ENCODE results near the gene UBE3A. TPM values are rescaled to one million over a fixed set of nuclear protein-coding genes. Genes with fewer than 3 reads are reported as not detected.

The UBE3A gene
- total and polyA plus RNA-seq, 10 donors, result 12.2 to 111 (median 96.4) TPM

DNA sequence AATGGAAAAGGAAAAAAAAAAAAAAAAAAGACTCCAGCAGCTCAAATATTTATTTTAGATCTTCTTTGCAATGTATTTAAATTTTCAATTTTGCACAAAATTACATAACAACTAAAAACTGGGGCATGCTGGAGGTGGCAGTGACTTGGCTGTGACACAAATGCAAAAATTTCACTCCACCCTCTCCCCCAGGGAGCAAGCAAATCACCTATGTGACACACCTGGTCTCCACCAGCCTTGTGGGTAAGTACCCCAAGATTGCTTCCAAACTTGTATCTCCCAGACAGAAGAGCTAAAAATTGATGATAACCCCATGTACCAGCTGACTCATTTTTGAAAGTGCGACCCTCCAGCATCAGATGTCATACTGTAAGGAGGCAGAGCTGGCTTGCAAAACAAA, 32.0 kb downstream of the UBE3A start:
- intact Hi-C loops (cut with DNase I; ENCODE audit: low total_unique reads), result no loop called here
- no peaks in the 10 kb centered on the region for H3K27me3 ChIP-seq (replicated peaks in 1 of 7)
- no peak overlapping the region for H3K4me3 ChIP-seq
- H3K36me3 ChIP-seq, result peaks cover 3 to 47% (median 20%) of the 10 kb centered on the region in 6 donors
- peaks cover 0 to 12% (median 8%) of the 10 kb centered on the region in 8 donors for H3K9me3 ChIP-seq
- DNase-seq, result no peak
- WGBS, 5 donors, result 67 to 81% (median 70%) methylated on average over 1 of the region's 1 CpG
- TF ChIP-seq POLR2AphosphoS5 (IDR thresholded peaks at IDR 0.05) (no peak), POLR2A (IDR thresholded peaks at IDR 0.05) (no peak)
- TF ChIP-seq, protein P1, sequence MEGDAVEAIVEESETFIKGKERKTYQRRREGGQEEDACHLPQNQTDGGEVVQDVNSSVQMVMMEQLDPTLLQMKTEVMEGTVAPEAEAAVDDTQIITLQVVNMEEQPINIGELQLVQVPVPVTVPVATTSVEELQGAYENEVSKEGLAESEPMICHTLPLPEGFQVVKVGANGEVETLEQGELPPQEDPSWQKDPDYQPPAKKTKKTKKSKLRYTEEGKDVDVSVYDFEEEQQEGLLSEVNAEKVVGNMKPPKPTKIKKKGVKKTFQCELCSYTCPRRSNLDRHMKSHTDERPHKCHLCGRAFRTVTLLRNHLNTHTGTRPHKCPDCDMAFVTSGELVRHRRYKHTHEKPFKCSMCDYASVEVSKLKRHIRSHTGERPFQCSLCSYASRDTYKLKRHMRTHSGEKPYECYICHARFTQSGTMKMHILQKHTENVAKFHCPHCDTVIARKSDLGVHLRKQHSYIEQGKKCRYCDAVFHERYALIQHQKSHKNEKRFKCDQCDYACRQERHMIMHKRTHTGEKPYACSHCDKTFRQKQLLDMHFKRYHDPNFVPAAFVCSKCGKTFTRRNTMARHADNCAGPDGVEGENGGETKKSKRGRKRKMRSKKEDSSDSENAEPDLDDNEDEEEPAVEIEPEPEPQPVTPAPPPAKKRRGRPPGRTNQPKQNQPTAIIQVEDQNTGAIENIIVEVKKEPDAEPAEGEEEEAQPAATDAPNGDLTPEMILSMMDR (IDR thresholded peaks at IDR 0.05 in 8 of 11, conservative IDR thresholded peaks at IDR 0.05 in 3 of 11), result no peak
- H3K4me1 ChIP-seq, result peaks cover 0 to 83% (median 43%) of the 10 kb centered on the region in 6 donors
- H3K27ac ChIP-seq, result no peak overlapping the region

DNA sequence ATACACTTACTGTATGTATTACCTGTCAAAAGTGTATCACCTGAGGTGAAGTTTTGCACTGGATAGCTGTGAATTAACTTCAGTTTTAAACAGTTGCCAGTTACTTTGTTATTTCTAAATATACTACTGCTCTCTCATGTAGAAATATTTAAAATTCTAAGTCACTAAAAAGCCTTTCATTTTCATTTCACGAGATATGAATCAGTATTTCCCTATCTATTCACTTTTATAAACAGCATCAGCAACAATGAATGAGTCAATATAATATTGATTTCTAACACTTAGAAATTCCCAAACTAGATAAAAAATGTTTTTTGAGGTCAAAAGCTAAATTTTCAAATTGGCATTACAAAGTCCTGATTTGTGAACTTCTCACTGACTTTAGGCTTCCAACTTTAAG, 32.6 kb downstream of the UBE3A start:
- Histone ChIP-seq H3K36me3 (peaks cover 3 to 52% (median 23%) of the 10 kb centered on the region in 6 donors), H3K27ac (no peak overlapping the region), H3K9me3 (peaks cover 0 to 16% (median 12%) of the 10 kb centered on the region in 8 donors), H3K4me3 (no peak overlapping the region), H3K27me3 (replicated peaks in 1 of 7) (no peaks in the 10 kb centered on the region), H3K4me1 (peaks cover 0 to 83% (median 40%) of the 10 kb centered on the region in 6 donors)
- intact Hi-C loops (cut with DNase I; ENCODE audit: low total_unique reads), result no loop called here
- no peak for TF ChIP-seq POLR2AphosphoS5 (IDR thresholded peaks at IDR 0.05)
- TF ChIP-seq POLR2A (IDR thresholded peaks at IDR 0.05), result no peak
- TF ChIP-seq, protein P1 (IDR thresholded peaks at IDR 0.05 in 8 of 11, conservative IDR thresholded peaks at IDR 0.05 in 3 of 11), result no peak
- 67 to 77% (median 70%) methylated on average over 1 of the region's 1 CpG for WGBS, 5 donors
- no peak for DNase-seq

DNA sequence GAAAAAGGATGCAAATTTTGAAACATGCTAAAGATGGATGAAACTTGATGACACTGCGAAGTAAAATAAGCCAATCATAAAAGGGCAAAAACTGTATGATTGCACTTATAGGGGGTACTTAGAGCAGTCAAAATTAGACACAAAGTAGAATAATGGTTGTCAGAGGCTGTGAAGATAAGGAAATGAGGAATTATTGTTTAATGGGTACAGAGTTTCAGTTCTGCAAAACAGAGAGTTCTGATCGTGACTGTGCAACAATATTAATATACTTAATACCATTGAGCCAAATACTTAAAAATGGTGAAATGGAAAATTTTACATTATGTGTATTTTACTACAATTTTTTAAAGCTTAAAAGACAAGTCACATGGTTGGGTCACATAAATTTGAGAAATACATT, 35.1 kb downstream of the UBE3A start:
- no peak for TF ChIP-seq POLR2A (IDR thresholded peaks at IDR 0.05)
- no peak for TF ChIP-seq POLR2AphosphoS5 (IDR thresholded peaks at IDR 0.05)
- TF ChIP-seq, protein P1 (IDR thresholded peaks at IDR 0.05 in 8 of 11, conservative IDR thresholded peaks at IDR 0.05 in 3 of 11), result no peak
- intact Hi-C loops (cut with DNase I; ENCODE audit: low total_unique reads), result no loop called here

GRCh38 chr15:25402342-25402741, 36.5 kb downstream of the UBE3A start:
- intact Hi-C loops (cut with DNase I; ENCODE audit: low total_unique reads), result no loop called here
- Histone ChIP-seq H3K9me3 (peaks cover 0 to 17% (median 12%) of the 10 kb centered on the region in 8 donors), H3K27ac (peak overlapping the region in 3 of 8 donors; percentile 1 to 17 (median 15)), H3K4me3 (no peak overlapping the region), H3K27me3 (replicated peaks in 1 of 7) (no peaks in the 10 kb centered on the region), H3K36me3 (peaks cover 3 to 52% (median 23%) of the 10 kb centered on the region in 6 donors), H3K4me1 (peaks cover 0 to 48% (median 12%) of the 10 kb centered on the region in 6 donors)
- peak in 1 of 3 donors; percentile 10 for TF ChIP-seq POLR2AphosphoS5 (IDR thresholded peaks at IDR 0.05)
- no peak for TF ChIP-seq POLR2A (IDR thresholded peaks at IDR 0.05)
- no peak for DNase-seq
- 95 to 100% (median 100%) methylated on average over 1 to 2 of the region's 2 CpGs for WGBS, 5 donors

More for the DNA sequence above, 35.1 kb downstream of the UBE3A start:
- peaks cover 0 to 17% (median 12%) of the 10 kb centered on the region in 8 donors for H3K9me3 ChIP-seq
- H3K36me3 ChIP-seq, result peaks cover 3 to 56% (median 23%) of the 10 kb centered on the region in 6 donors
- 72 to 82% (median 81%) methylated on average over 2 of the region's 2 CpGs for WGBS, 5 donors
- H3K4me3 ChIP-seq, result no peak overlapping the region
- no peak overlapping the region for H3K27ac ChIP-seq
- peaks cover 0 to 62% (median 21%) of the 10 kb centered on the region in 6 donors for H3K4me1 ChIP-seq
- H3K27me3 ChIP-seq (replicated peaks in 1 of 7), result no peaks in the 10 kb centered on the region
- no peak for DNase-seq
